Stimulated activated CD4-positive, alpha-beta T cell treated with anti-CD3 and anti-CD28 coated beads, TNF-alpha, amount 100 ng/mL, for 4 hours (primary cell): ENCODE results near the gene DNM3.
"Not testable (repeated sequence)": the region's sequence is repeated elsewhere in the genome, so short reads cannot be mapped to it uniquely, and the experiment has no call there.

Experiments used
- DNase-seq, 3 experiments: peaks; one replicate each; pipeline ENCODE4 v3.0.0-alpha.2; 2020; ENCODE audit warnings: low read depth in 3 of 3

DNM3 gene

DNA sequence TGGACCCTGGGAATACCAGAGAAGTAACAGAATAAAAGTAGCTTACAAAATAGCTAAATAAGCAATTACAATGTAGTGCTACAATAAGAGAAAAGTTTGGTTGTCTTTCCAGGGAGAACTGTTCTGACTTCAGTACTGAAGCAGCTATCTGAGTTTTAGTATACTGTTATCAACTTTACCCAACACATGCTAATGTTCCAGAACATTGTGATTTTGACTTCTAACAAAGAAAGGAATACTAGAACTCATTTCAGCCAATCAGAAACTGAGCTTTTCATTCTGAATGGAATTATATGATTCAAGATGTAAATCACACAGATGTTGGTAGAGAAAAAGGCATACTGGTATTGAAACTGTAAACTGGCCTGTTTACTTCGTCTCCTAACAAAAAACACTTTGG is 579.1 kb downstream of the DNM3 start, which contains the start of gene C1orf105:
Gene C1orf105 (plus strand): TSS at position 301 of the 400 bp plus-strand sequence. CDS start 201 bp downstream, outside the sequence.
- no peak for DNase-seq

DNA sequence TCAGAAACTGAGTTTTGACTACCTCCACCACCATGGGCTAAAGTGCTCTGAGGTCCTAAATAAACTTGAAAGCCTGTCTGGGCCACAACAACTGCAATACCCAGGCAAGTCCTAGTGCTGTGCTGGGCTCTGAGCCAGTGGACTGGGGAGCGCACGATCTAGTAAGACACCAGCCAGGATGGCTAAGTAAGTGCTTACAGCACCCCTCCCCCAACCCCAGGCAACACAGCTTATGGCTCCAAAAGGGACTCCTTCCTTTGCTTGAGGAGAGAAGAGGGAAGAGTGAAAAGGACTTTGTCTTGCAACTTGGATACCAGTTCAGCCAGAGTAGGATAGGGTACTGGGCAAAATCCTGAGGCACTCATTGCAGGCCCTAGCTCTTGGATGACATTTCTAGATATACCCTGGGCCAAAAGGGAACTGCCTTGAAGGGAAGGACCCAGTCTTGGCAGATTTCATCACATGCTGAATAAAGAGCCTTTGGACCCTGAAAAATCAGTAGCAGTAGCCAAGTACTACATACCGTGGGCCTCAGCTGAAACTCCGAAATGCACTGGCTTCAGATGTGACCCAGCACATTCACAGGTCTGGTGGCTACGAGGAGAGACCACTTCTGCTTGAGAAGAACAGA is 580.8 kb downstream of the DNM3 start:
- DNase-seq = no peak

DNA sequence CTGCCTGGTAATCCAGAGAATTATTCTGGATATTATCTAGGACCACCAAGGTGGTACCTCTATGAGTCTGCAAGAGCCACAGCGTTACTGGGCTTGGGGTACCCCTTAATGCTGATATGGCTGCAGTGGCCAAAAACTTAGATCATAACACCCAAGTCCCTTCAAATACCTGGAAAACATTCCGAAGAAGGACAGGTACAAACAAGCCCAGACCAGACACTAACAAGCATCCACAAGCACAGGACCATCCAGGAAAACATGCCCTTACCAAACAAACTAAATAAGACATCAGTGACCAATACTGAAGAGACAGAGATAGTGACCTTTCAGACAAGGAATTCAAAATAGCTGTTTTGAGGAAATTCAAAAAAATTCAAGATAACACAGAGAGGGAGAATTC is 582.0 kb downstream of the DNM3 start:
- DNase-seq = no peak

DNA sequence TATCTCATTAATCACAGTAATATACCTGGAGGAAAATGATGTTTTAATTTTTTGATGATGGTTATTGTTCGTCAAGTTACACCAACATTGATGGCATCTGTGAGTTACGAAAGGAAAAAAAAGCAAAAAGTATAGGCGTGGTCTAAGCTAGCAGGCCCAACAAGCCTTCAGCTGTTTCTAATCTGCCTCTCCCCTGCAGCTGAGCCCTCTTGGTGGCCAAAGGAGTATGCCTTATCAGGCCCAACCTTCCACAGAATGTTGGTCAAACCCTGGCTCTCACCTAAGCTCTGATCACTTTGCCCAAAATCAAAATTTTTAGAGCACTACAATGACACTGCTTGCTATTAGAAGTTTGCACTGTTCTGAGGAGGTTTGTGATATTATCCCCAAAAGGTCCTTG is 584.0 kb downstream of the DNM3 start:
- DNase-seq = no peak

DNA sequence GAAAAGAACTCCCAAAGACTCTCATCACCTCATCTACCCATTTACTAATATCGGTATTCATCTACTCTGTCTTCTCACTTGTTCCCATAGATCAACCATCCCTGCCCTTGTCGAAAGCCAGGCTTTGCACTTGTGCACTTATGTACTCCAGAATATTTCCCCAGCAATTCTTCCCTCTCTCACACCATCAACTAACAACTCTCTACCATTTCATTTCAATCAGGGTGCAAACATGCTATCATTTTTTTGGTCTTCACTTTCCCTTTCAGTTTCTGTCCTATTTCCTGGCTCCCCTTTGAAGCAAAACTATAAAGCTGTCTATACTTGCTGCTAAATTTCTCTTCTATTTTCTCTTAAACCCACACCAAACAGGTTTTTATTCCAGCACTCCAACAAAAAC is 585.9 kb downstream of the DNM3 start:
- no peak for DNase-seq

DNA sequence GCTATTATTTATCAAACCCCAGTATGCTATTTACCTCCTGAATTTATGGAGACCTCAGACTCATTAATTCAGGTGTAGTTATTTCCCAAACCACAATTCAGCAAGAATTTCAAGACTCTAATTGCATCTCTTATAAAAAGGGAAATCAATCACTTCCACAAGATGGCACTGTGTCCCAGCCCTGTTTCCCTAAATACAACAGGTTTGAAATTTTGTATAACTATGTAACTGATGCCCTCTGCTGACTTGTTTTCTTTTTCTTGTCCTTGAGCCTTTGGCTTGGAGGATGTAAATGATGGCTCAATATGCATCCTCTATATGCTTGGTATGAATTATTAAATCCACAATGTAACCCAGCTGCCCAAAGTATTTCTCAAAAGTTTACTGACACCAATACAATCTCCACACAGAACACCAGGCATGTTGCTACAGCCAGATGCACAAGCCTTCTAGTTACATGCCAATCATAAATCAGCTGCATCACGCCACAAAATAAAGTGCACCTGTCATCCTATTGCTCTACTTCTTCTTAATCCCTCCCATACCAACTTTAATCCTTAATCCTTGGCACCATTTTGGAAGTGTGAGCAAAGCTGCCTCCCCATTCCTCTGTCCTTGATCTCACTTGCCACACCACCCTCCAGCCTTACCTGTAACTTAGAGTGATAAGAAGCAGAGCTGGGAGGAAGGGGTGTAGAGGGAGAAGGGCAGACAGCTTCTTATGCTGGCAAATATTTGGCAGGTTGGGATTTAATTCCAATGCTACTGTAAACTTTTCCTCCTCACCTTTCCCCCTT is 588.2 kb downstream of the DNM3 start:
- DNase-seq = peak in 1 of 3 experiments; percentile 21

DNA sequence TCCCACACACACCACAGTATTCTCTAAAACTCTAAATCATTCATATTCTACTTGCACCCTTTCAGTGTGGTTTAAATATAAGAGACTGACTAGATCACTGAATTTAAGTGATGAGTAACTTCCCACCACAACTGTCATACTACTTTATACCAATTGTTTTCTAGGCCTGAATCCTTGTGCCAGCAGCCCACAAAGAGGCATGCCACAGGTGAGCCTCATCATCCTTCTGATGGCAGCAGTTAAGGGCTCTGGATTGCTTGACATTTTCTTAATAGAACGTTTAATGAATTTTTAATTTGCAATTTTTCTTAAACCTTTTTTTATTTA is 588.8 kb downstream of the DNM3 start:
- DNase-seq = no peak

DNA sequence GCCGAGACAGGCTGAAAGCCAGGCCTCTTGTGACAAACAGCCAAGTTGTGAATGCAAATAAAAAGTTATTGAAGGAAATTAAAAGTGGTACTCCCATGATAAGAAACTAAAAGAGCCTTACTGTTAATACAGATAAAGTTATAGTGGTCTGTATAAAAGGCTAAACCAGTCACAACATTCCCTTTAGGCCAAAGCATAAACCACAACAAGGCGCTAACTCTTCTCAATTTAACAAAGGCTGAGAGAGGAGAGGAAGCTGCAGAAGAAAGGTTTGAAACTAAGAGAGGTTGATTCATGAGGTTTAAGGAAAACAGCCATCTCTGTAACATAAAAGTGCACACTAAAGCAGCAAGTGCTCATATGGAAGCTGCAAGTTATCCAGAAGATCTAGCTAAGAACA is 589.9 kb downstream of the DNM3 start:
- no peak for DNase-seq

DNA sequence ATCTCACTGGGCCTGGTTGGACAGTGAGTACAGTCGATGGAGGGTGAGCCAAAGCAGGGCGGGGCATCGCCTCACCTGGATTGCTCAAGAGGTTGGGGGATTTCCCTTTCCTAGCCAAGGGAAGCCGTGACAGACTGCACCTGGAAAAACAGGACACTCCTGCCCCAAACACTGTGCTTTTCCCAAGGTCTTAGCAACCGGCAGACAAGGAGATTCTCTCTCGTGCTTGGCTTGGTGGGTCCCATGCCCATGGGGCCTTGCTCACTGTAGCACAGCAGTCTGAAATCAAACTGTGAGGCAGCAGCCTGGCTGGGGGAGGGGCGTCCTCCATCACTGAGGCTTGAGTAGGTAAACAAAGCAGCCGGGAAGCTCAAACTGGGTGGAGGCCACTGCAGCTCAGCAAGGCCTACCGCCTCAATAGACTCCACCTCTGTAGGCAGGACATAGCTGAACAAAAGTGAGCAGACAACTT is 590.5 kb downstream of the DNM3 start:
- DNase-seq = no peak

DNA sequence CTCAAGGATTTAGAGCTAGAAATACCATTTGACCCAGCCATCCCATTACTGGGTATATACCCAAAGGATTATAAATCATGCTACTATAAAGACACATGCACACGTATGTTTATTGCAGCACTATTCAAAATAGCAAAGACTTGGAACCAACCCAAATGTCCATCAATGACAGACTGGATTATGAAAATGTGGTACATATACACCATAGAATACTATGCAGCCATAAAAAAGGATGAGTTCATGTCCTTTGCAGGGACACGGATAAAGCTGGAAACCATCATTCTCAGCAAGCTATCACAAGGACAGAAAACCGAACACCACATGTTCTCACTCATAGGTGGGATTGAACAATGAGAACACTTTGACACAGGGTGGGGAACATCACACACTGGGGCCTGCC is 595.9 kb downstream of the DNM3 start:
- not testable (repeated sequence) for DNase-seq

DNA sequence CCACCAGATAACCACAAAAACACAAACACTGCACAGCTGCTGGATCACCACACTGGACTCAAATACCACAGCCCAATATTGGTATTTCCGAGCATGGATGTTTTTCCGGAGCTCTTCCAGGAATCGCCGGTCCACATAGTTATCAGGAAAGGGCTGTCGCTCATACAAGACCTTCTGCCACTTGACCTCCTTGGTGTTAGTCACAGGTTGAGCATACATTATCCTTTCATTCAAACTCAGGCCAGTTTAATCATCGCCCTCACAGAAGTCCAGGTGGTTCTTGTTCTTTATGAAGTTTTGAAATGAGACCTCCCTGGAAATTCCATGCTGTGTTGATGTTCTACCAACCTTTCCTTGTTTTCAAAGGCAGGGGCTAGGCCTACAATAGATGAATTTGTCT is 601.1 kb downstream of the DNM3 start:
- DNase-seq = no peak

DNA sequence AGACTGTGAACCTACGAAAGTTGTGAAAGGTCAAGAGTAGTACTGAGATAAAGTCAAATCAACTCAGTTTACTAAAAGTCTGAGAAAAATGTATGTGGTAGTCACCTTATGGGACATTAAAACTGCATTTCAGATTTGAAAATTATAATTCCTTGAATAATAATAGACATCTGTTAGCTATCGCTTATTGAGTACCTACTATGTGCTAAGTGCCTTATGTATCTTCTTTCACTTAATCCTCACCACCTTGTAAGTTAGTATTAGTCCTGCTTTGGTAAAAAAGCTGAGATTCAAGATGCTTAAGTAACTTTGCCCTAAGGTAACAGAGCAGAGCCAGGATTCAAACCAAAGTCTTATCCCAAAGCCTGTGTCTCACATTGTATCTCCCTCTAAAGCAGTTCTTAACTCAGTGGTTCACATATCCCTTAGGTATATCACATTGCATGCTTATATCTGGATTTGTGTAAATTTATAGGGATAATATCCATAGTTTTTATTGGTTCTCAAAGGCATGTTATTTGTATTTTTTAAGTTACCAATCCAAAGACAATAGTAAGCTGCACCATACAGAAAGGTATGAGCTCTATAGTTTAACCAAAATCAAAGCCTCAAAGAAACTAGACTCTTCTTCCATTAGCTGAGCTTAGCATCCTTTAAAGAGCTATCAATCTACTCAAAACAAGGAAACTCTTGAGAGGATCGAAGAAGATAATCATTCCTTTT is 601.7 kb downstream of the DNM3 start:
- DNase-seq = no peak

DNA sequence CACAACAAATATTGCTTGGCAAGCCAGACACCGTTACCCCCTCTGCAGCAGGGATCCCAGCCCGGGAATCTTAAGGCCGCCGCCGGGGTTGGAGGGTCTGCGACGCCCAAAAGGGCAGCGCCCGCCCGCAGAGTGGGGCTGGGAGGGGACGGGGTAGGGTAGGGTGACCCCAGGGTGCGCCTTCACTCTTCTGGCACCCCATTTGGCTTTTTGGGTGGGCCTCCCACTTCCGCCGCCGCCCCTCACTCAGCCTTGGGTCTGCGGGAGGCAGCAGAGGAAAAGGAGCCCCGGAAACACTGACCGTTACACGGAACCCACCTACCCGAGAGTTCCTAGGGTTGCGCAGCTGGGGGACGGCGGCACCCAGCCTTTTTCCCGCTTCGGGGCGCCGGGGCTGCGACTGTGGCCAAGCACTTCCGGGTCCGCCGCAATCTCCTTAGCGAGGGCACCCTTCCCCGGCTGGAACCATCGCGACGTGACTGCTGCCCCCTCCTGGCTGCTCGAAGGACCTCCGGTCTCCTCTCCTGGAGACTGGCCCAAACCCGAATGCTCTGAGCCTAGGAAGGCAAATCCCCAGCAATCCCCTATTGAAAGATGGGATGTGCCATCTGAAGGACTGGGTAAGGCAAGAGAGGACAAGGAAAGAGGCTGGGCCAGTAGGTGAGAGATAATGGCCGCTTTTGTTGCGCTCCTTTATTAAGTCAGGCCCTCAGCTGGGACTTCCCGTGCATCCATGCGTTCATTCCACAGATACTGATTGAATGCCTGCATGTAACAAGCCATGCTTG is 602.6 kb downstream of the DNM3 start, which contains the start of gene PIGC:
Gene PIGC (minus strand): TSS at position 404 of the 788 bp plus-strand sequence. CDS start 1,447 bp downstream, outside the sequence.
- DNase-seq = peak; percentile 84 to 87 (median 86)

DNA sequence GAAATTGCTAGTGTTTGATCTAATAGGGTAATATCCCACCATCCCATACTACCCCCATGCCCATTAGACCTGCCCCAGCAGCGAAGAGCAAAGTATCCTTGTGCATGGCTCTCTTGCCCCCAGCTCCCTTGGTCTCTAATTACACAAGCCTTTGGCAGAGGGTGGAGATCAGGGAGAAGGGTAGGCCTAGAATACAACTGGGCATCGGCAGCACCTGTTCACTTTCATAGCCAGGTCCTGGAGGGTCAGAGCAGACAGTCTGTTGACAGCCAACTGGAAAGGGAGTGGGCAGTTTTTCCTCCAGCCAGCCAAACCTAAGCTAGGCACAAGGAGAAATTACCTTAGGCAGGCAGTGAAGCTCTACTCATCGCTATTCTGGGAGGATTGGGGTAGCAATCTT is 605.2 kb downstream of the DNM3 start:
- DNase-seq = no peak

DNA sequence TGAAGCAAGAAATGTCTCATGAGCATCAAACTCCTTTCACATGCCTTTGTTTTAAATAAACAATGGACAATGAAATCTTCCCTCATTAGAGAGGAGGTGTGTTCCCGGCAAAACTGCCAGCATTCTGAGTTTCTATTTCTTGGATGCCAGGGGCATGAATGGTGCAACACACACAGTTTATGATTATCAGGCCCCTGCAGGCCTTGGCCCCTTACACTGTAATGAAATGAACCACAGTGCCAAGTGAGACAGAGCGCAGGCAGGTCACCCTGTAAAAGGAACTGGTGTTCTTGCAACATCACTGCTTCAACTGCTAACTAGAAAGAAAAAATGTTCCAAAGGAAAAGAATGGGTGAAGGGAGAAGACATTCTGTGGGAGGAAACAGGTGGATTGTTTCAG is 606.3 kb downstream of the DNM3 start:
- DNase-seq = no peak

DNA sequence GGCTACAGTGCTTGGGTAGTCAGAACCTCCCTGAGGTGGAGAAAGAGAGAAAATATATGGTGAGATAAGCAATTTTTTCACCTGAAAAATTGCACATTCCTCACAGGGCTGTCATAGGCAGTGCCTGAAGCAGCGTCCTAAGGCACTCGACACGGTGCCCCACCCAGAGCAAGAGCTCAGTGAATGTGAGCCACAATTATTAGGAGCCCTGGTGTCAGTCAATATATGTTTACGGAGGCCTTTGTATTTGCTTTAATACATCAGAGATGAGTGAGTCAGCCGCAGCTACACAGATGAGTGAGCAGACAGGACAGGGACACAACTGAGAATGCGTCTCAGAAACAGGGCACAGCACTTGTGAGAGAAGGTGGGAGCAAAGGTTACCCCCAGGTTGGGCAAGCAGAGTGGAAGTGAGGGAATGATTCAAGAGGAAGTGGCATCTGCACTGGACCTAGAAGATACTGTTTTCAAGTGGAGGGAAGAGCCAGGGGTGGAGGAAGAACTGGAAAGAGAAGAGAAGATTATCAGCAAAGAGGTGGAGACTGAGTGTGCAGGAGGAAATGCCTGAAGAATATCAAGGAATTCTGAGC is 607.8 kb downstream of the DNM3 start:
- DNase-seq = no peak

DNA sequence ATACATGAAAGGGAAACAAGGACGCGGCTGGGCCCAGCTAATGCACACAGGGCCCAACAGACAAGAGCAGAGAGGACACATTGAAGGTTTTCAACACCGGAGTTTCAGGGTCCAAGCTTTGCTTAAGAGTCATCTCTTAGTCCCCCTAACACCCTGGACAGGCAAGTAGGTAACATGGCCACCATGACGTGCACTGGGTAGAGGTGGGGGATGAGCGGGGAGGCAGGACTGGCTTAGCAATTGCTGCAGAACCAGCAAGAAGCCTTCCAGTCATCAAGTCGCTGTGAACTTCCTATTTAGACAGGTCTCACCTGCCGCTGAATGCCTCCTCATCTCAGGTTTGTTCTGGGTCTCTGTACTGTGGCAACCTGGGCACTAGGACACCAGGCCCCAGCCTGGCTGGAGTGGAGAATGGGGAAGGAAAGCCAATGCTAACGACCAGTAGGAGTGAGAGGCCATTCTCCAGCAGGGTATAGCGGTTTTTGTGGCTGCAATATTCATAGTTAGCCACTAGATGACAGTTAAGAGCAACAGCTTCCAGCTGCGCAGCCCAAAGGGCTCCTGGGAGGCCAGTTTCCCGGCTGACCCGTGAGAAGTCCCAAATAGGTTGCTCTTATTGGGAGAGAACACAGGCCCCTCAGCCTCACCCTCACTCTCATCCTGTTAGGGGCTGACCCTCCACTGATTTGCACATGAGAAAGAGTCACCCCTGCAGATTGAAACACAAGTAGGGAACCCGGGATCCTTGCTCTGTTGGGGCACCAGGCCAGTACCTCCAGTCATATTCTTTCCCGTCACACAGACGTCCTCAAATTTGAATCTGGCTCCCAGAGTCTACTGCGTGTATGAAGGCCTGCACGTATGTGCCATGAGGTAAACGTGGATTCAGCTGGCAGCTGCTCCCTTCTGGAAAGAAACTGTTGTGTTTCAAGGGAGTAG is 608.6 kb downstream of the DNM3 start:
- DNase-seq = no peak

DNA sequence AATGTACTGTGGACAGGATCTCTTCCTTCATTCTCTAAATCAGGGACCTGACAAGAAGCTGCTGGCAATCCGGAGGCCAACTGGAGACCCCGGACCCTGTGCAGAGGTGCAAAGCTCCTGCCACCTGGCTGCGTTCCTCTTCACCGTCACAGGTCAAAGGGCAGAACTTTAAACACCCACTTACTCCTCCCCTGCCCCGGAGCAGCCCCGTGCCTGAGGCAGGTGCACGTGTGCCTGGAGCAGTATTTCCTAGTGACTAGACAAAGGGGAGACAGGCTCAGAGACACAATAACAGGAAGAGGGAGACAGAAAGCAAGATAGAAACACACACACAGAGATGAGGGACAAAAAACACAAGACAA is 609.2 kb downstream of the DNM3 start:
- no peak for DNase-seq

DNA sequence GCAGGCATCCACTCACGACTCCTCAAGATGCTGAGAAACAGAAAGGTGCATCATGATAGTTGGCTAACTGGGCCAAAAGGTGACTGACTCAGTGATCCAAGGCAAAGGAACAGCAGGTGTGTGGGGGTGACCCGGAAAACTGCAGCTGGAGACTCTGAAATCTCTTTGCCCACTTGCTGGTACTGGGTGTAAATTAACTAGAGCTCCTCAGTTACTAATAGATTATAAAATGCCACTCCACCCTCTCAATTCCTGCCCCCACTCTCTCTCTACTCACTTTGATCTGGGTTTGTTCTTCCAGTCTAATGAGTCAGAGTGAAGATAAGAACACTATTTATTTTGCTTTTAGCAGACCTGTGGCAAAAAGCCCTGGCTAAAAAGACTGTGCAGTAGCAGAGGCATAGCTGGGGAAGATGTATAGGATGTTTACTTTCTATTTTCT is 609.7 kb downstream of the DNM3 start:
- DNase-seq = no peak

DNA sequence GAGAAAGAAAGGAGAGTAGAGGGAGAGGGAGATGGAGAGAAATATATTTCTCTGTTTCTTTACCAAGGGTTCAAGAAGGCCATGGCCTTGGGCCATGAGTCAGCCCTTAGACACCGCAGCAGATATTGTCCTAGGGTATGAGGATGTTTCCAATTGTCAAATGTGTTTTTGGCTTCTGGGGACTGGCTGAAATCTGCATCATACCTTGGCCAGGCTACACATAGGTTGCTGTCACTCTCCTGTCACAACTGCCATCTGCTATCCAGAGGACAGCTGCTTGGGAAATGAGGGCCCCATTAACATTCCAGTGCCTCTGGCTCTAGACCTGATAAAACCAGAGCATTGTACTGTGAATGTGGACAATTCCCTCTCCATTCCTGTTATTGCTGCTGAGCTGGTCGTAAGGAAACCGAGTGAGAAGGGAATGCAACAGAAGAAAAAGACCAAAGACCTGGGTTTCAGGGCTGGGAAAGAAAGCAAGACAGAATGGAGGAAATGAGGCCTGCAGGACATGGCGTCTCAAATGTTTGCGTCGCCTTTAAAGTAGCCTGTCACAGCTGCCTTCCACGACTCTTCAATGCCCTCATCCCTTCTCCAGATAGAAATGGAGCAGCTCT is 611.3 kb downstream of the DNM3 start:
- no peak for DNase-seq
